Liver (tissue), 10 donors: ENCODE results near the gene CEMP1. TPM values are rescaled to one million over a fixed set of nuclear protein-coding genes. Genes with fewer than 3 reads are reported as not detected.

Source experiments
- DNase-seq: peaks from one replicate; pipeline ENCODE4 v3.0.0-alpha.2; 2017; ENCODE audit warnings: low spot score
- H3K27ac ChIP-seq, 2 donors: one replicate each; pipeline ENCODE4 v1.7.0; 2013; ENCODE audit warnings: inconsistent platforms in 2 of 2, low read length in 2 of 2, control low read depth in 1 of 2, low read depth in 1 of 2, mild to moderate bottlenecking in 1 of 2
- H3K27me3 ChIP-seq, 4 donors: one replicate each; pipeline versions ENCODE4 v1.6.1 to v1.7.0; 2013; ENCODE audit warnings: low read length in 3 of 4, inconsistent platforms in 1 of 4, mild to moderate bottlenecking in 1 of 4, moderate library complexity in 1 of 4; ENCODE audit not compliant: control insufficient read depth in 4 of 4, insufficient read depth in 4 of 4
- H3K36me3 ChIP-seq, 4 donors: one replicate each; pipeline versions ENCODE4 v1.6.1 to v1.7.0; 2013; ENCODE audit warnings: low read length in 3 of 4, mild to moderate bottlenecking in 3 of 4, low read depth in 1 of 4, moderate library complexity in 1 of 4; ENCODE audit not compliant: control insufficient read depth in 4 of 4, insufficient read depth in 3 of 4
- H3K4me1 ChIP-seq, 4 donors: one replicate each; pipeline versions ENCODE4 v1.6.1 to v1.7.0; 2013; ENCODE audit warnings: low read length in 3 of 4, mild to moderate bottlenecking in 3 of 4, moderate library complexity in 1 of 4; ENCODE audit not compliant: control insufficient read depth in 4 of 4, insufficient read depth in 4 of 4
- H3K4me3 ChIP-seq, 3 donors: one replicate each; pipeline versions ENCODE4 v1.6.1 to v1.7.0; 2013; ENCODE audit warnings: low read length in 3 of 3, control low read depth in 1 of 3, low read depth in 1 of 3, mild to moderate bottlenecking in 1 of 3
- H3K9ac ChIP-seq, 2 donors: one replicate each; pipeline ENCODE4 v1.7.0; 2013; ENCODE audit warnings: low read length in 2 of 2, mild to moderate bottlenecking in 2 of 2, moderate library complexity in 2 of 2, control low read depth in 1 of 2, low read depth in 1 of 2
- H3K9me3 ChIP-seq, 4 donors: one replicate each; pipeline versions ENCODE4 v1.6.1 to v1.7.0; 2013; ENCODE audit warnings: low read length in 3 of 4; ENCODE audit not compliant: control insufficient read depth in 4 of 4
- FOXA1 ChIP-seq: IDR thresholded peaks from 2 replicates; pipeline ENCODE4 v1.6.1; 2016; ENCODE audit warnings: antibody characterized with exemption
- FOXA2 ChIP-seq: IDR thresholded peaks from 2 replicates; pipeline ENCODE4 v1.6.1; 2016; ENCODE audit warnings: antibody characterized with exemption
- GABPA ChIP-seq, 2 donors: IDR thresholded peaks in 1 of 2; conservative IDR thresholded peaks in 1 of 2; 2 replicates each; pipeline ENCODE4 v1.6.1; 2016; ENCODE audit warnings: antibody characterized with exemption in 2 of 2, mild to moderate bottlenecking in 1 of 2, moderate library complexity in 1 of 2
- JUND ChIP-seq, 2 donors: IDR thresholded peaks; 2 replicates each; pipeline ENCODE4 v1.6.1; 2016; ENCODE audit warnings: antibody characterized with exemption in 2 of 2
- NR2F2 ChIP-seq: IDR thresholded peaks from 2 replicates; pipeline ENCODE4 v1.6.1; 2016; ENCODE audit warnings: antibody characterized with exemption
- RAD21 ChIP-seq, 2 donors: IDR thresholded peaks; 2 replicates each; pipeline ENCODE4 v1.6.1; 2016; ENCODE audit warnings: antibody characterized with exemption in 2 of 2, mild to moderate bottlenecking in 2 of 2
- SP1 ChIP-seq: IDR thresholded peaks from 2 replicates; pipeline ENCODE4 v1.6.1; 2018; ENCODE audit warnings: antibody characterized with exemption, mild to moderate bottlenecking
- TAF1 ChIP-seq: conservative IDR thresholded peaks from 2 replicates; pipeline ENCODE4 v1.6.1; 2016; ENCODE audit warnings: antibody characterized with exemption, mild to moderate bottlenecking
- YY1 ChIP-seq: IDR thresholded peaks from 2 replicates; pipeline ENCODE4 v1.6.1; 2016; ENCODE audit warnings: antibody characterized with exemption, mild to moderate bottlenecking
- WGBS: extraction: QIAGEN DNeasy Blood & Tissue Kit; methylation state at CpG from one replicate; pipeline ENCODE4 v1.1.7; 2013; 5-methylcytosine and 5-hydroxymethylcytosine counted together
- polyA plus RNA-seq, 2 donors: library from polyadenylated mRNA; stranded (reverse) in 1 of 2; unstranded in 1 of 2; fragments of 200-250 nt in 1 of 2; fragments of >200 nt in 1 of 2; fragmentation: Nextera tagmentation in 1 of 2; extraction: Ambion mirVana in 1 of 2; gene quantifications; one replicate each; pipeline versions ENCODE4 v1.2.1 to v1.2.3, GENCODE V29; 2013 to 2015
- small RNA-seq: library from RNA; depleted of rRNA; stranded (forward); fragments of <200 nt; gene quantifications from one replicate; pipeline ENCODE3, GENCODE V24; 2014
- total RNA-seq, 2 donors: library from RNA; depleted of rRNA; stranded (reverse); fragments of >200 nt; gene quantifications; one replicate each; pipeline ENCODE4 v1.2.3, GENCODE V29; 2014
- TF ChIP-seq, protein P1 (sequence below): fragments of 150-350 bp; IDR thresholded peaks from 2 replicates; pipeline ENCODE4 v1.5.1; 2017; ENCODE audit warnings: improper control_type of control experiment, low read depth, low read length; ENCODE audit not compliant: missing input control
- donor health status: healthy.
- donor health status: healthy.
- donor health status: healthy.
- donor health status: healthy.
- donor health status: healthy.

The CEMP1 gene
- total and polyA plus RNA-seq, 4 donors: 0.06 to 1.6 (median 0.20) TPM

GRCh38 chr16:2480948-2481347, 50.3 kb downstream of the CEMP1 start:
- TF ChIP-seq FOXA2: no peak
- no peak for TF ChIP-seq NR2F2
- no peak for TF ChIP-seq YY1
- TF ChIP-seq RAD21 (IDR thresholded peaks at IDR 0.05): no peak
- no peak for TF ChIP-seq GABPA (IDR thresholded peaks at IDR 0.05 in 1 of 2, conservative IDR thresholded peaks at IDR 0.05 in 1 of 2)
- TF ChIP-seq, protein P1, sequence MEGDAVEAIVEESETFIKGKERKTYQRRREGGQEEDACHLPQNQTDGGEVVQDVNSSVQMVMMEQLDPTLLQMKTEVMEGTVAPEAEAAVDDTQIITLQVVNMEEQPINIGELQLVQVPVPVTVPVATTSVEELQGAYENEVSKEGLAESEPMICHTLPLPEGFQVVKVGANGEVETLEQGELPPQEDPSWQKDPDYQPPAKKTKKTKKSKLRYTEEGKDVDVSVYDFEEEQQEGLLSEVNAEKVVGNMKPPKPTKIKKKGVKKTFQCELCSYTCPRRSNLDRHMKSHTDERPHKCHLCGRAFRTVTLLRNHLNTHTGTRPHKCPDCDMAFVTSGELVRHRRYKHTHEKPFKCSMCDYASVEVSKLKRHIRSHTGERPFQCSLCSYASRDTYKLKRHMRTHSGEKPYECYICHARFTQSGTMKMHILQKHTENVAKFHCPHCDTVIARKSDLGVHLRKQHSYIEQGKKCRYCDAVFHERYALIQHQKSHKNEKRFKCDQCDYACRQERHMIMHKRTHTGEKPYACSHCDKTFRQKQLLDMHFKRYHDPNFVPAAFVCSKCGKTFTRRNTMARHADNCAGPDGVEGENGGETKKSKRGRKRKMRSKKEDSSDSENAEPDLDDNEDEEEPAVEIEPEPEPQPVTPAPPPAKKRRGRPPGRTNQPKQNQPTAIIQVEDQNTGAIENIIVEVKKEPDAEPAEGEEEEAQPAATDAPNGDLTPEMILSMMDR: no peak
- no peak for TF ChIP-seq JUND (IDR thresholded peaks at IDR 0.05)
- no peak for TF ChIP-seq FOXA1
- TF ChIP-seq TAF1: no peak
- no peak for TF ChIP-seq SP1
- Histone ChIP-seq H3K36me3 (no peaks in the 10 kb centered on the region), H3K9me3 (no peaks in the 10 kb centered on the region), H3K27ac (no peak overlapping the region), H3K9ac (no peak overlapping the region), H3K4me3 (no peak overlapping the region), H3K4me1 (peaks cover 19 to 65% (median 44%) of the 10 kb centered on the region in 4 donors), H3K27me3 (no peaks in the 10 kb centered on the region)
- WGBS: 88% methylated on average over 12 of the region's 12 CpGs
- no peak for DNase-seq

Small RNA genes within 50 kb of the gene (small RNA-seq; reads per million reads assigned to genes)
- not detected for gene AC093525.1
- 0.24 reads per million, percentile 14 among the genes with 10 or more reads in this experiment for gene MIR3178

Other genes with a start within 250 kb of the CEMP1 start
- 1 to 10 TPM in 1 of 2 donors, under 1 TPM in 1; 0.47 to 1.1 TPM for gene ABCA3, start 190.7 kb downstream of the CEMP1 start, total RNA-seq
- 1 to 10 TPM in 1 of 2 donors, under 1 TPM in 1; 0.51 to 1.0 TPM for gene ABCA3, start 190.7 kb downstream of the CEMP1 start, polyA plus RNA-seq
- gene CCNF, start 102.0 kb downstream of the CEMP1 start, total RNA-seq: 10 to 100 TPM in 1 of 2 donors, 1 to 10 TPM in 1; 1.8 to 46.3 TPM
- gene CCNF, start 102.0 kb downstream of the CEMP1 start, polyA plus RNA-seq: 1 to 10 TPM in 1 of 2 donors, under 1 TPM in 1; 0.88 to 1.8 TPM
- 1 to 10 TPM in 1 of 2 donors, under 1 TPM in 1; 0.84 to 6.7 TPM for gene TEDC2, start 71.3 kb downstream of the CEMP1 start, total RNA-seq
- 1 to 10 TPM in 1 of 2 donors, under 1 TPM in 1; 0.71 to 1.3 TPM for gene TEDC2, start 71.3 kb downstream of the CEMP1 start, polyA plus RNA-seq
- gene NTN3, start 60.1 kb downstream of the CEMP1 start, total RNA-seq: 1 to 10 TPM in 1 of 2 donors, under 1 TPM in 1; 0.19 to 2.3 TPM
- under 1 TPM in 1 of 2 donors, not detected in 1; 0.28 TPM for gene NTN3, start 60.1 kb downstream of the CEMP1 start, polyA plus RNA-seq
- gene TBC1D24, start 56.3 kb downstream of the CEMP1 start, total RNA-seq: 10 to 100 TPM; 14.6 to 22.3 TPM
- gene TBC1D24, start 56.3 kb downstream of the CEMP1 start, polyA plus RNA-seq: 1 to 10 TPM; 8.4 TPM
- 10 to 100 TPM; 17.6 to 27.3 TPM for gene ATP6V0C, start 17.5 kb downstream of the CEMP1 start, total RNA-seq
- gene ATP6V0C, start 17.5 kb downstream of the CEMP1 start, polyA plus RNA-seq: 100 to 1,000 TPM in 1 of 2 donors, 10 to 100 TPM in 1; 93.8 to 132 TPM
- gene AMDHD2, start 11.0 kb downstream of the CEMP1 start, total RNA-seq: 10 to 100 TPM; 20.9 to 25.3 TPM
- gene AMDHD2, start 11.0 kb downstream of the CEMP1 start, polyA plus RNA-seq: 10 to 100 TPM in 1 of 2 donors, 1 to 10 TPM in 1; 7.5 to 10.4 TPM
- 10 to 100 TPM; 20.5 to 28.1 TPM for gene PDPK1, start 6.6 kb upstream of the CEMP1 start, total RNA-seq
- gene PDPK1, start 6.6 kb upstream of the CEMP1 start, polyA plus RNA-seq: 10 to 100 TPM; 12.1 to 16.0 TPM
- gene KCTD5, start 151.1 kb upstream of the CEMP1 start, total RNA-seq: 10 to 100 TPM; 11.3 to 14.2 TPM
- 10 to 100 TPM in 1 of 2 donors, 1 to 10 TPM in 1; 8.3 to 11.7 TPM for gene KCTD5, start 151.1 kb upstream of the CEMP1 start, polyA plus RNA-seq
- 1 to 10 TPM in 1 of 2 donors, under 1 TPM in 1; 0.05 to 1.5 TPM for gene PRSS27, start 188.8 kb upstream of the CEMP1 start, total RNA-seq
- under 1 TPM in 1 of 2 donors, not detected in 1; 0.22 TPM for gene PRSS27, start 188.8 kb upstream of the CEMP1 start, polyA plus RNA-seq
- 100 to 1,000 TPM in 1 of 2 donors, 10 to 100 TPM in 1; 84.8 to 119 TPM for gene SRRM2, start 221.2 kb upstream of the CEMP1 start, total RNA-seq
- 100 to 1,000 TPM; 147 to 199 TPM for gene SRRM2, start 221.2 kb upstream of the CEMP1 start, polyA plus RNA-seq
- gene ELOB, start 245.9 kb upstream of the CEMP1 start, total RNA-seq: 100 to 1,000 TPM; 114 to 395 TPM
- 100 to 1,000 TPM; 252 to 374 TPM for gene ELOB, start 245.9 kb upstream of the CEMP1 start, polyA plus RNA-seq